Measurements from ENCODE around the gene UCN3.

UCN3 gene

GRCh38 chr10:5343979-5344378, 20.8 kb upstream of the UCN3 start:
- Histone ChIP-seq H3K9me3 (ENCODE audit: control insufficient read depth, insufficient read depth, low read depth, low read length) (no peaks in the 10 kb centered on the region), H3K36me3 (ENCODE audit: control insufficient read depth in 2 of 2, insufficient read depth in 1 of 2, low read length in 2 of 2) (no peaks in the 10 kb centered on the region), H3K4me1 (ENCODE audit: control insufficient read depth, insufficient read depth, low read length) (no peaks in the 10 kb centered on the region), H3K4me3 (ENCODE audit: low read depth, low read length) (no peak overlapping the region), H3K27ac (ENCODE audit: extremely low read depth, low read depth, low read length) (no peak overlapping the region)
- ChIA-PET CTCF (interaction anchor here (1.2 kb wide), 1 partner anchor 494 kb away, joined by 6 read pairs; no protein-coding TSS in a partner anchor), POLR2A (interaction anchor here (0.6 kb wide), 1 partner anchor 502 kb away, joined by 6 read pairs; no protein-coding TSS in a partner anchor)
- TF ChIP-seq AEBP2 (tag by site-specific recombination; IDR thresholded peaks at IDR 0.05; ENCODE audit: borderline replicate concordance) (no peak), ZNF221 (tag by site-specific recombination; IDR thresholded peaks at IDR 0.05; ENCODE audit: borderline replicate concordance) (no peak), ZBTB26 (tag by site-specific recombination; optimal IDR thresholded peaks at IDR 0.05) (no peak), SP7 (tag by site-specific recombination; IDR thresholded peaks at IDR 0.05) (no peak), ZNF37A (tag by site-specific recombination; IDR thresholded peaks at IDR 0.05) (no peak), GLI4 (tag by site-specific recombination; IDR thresholded peaks at IDR 0.05) (no peak), ZNF155 (tag by site-specific recombination; IDR thresholded peaks at IDR 0.05) (no peak), GLIS2 (tag by site-specific recombination; IDR thresholded peaks at IDR 0.05) (no peak)

GRCh38 chr10:5344746-5345145, 20.0 kb upstream of the UCN3 start:
- no peak for TF ChIP-seq REPIN1 (tag by site-specific recombination; IDR thresholded peaks at IDR 0.05; ENCODE audit: low read depth)
- TF ChIP-seq ZNF549 (tag by site-specific recombination; IDR thresholded peaks at IDR 0.05) = no peak
- TF ChIP-seq ZNF560 (tag by site-specific recombination; IDR thresholded peaks at IDR 0.05; ENCODE audit: borderline replicate concordance) = no peak
- no peak for TF ChIP-seq ZNF266 (tag by site-specific recombination; IDR thresholded peaks at IDR 0.05; ENCODE audit: low read depth)
- no peak for TF ChIP-seq ZNF292 (tag by site-specific recombination; IDR thresholded peaks at IDR 0.05; ENCODE audit: borderline replicate concordance, low read depth)
- TF ChIP-seq ZNF776 (tag by site-specific recombination; IDR thresholded peaks at IDR 0.05; ENCODE audit: borderline replicate concordance) = no peak
- TF ChIP-seq KLF8 (tag by site-specific recombination; IDR thresholded peaks at IDR 0.05) = no peak
- no peak for TF ChIP-seq ZNF354C (tag by site-specific recombination; IDR thresholded peaks at IDR 0.05; ENCODE audit: borderline replicate concordance, low read depth)
- TF ChIP-seq PRDM6 (tag by site-specific recombination; IDR thresholded peaks at IDR 0.05) = no peak
- no peak for TF ChIP-seq ZNF660 (tag by site-specific recombination; IDR thresholded peaks at IDR 0.05)
- no peak for TF ChIP-seq ZNF211 (tag by site-specific recombination; IDR thresholded peaks at IDR 0.05; ENCODE audit: low read depth)
- TF ChIP-seq YY2 (tag by site-specific recombination; IDR thresholded peaks at IDR 0.05) = no peak
- no peaks in the 10 kb centered on the region for H3K4me1 ChIP-seq (ENCODE audit: control insufficient read depth, insufficient read depth, low read length)
- no peak overlapping the region for H3K27ac ChIP-seq (ENCODE audit: extremely low read depth, low read depth, low read length)
- no peaks in the 10 kb centered on the region for H3K9me3 ChIP-seq (ENCODE audit: control insufficient read depth, insufficient read depth, low read depth, low read length)
- no peaks in the 10 kb centered on the region for H3K36me3 ChIP-seq (ENCODE audit: control insufficient read depth in 2 of 2, insufficient read depth in 1 of 2, low read length in 2 of 2)
- no peak overlapping the region for H3K4me3 ChIP-seq (ENCODE audit: low read depth, low read length)
- POLR2A ChIA-PET = interaction anchor here (0.6 kb wide), 1 partner anchor 502 kb away, joined by 6 read pairs; no protein-coding TSS in a partner anchor
- CTCF ChIA-PET = interaction anchor here (1.2 kb wide), 1 partner anchor 495 kb away, joined by 6 read pairs; no protein-coding TSS in a partner anchor

All from HEK293 (cell line).